ENCODE results near the gene SDC1. TPM values are rescaled to one million over a fixed set of nuclear protein-coding genes. Genes with fewer than 3 reads are reported as not detected.

Gene SDC1
- total RNA-seq, 6 experiments from 2014 or later: 92.1 to 141 (median 133) TPM

DNA sequence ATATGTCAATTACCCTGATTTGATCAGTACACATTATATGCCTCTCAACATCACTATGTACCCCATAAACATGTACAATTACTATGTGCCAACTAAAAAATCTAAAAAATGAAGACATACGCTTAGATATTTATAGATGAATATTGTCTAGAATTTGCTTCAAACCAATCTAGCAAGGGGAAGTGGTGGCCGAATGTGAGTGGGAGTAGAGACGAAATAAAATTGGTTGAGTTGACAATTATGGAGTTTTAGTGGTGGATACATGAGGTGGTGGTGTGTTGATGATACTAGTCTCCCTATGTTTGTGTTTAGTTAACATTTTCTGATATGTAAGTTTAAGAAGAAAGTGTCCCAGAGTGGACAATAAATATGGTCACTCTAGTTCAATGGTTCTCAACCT is 49.0 kb downstream of the SDC1 start:
- Mint-ChIP-seq H3K27me3 (ENCODE audit: insufficient read depth) (peaks cover 4% of the 10 kb centered on the region), H3K36me3 (ENCODE audit: low read depth) (no peaks in the 10 kb centered on the region), H3K4me1 (ENCODE audit: low read depth) (no peaks in the 10 kb centered on the region), H3K9me3 (no peaks in the 10 kb centered on the region), H3K27ac (no peak overlapping the region), H3K4me3 (no peak overlapping the region)
- no peak for DNase-seq
- no peak for TF ChIP-seq CTCF (IDR thresholded peaks at IDR 0.05)

- Mint-ChIP-seq H3K9me3 (no peaks in the 10 kb centered on the region), H3K4me3 (no peak overlapping the region), H3K4me1 (ENCODE audit: low read depth) (no peaks in the 10 kb centered on the region), H3K36me3 (ENCODE audit: low read depth) (no peaks in the 10 kb centered on the region), H3K27me3 (ENCODE audit: insufficient read depth) (peaks cover 4% of the 10 kb centered on the region), H3K27ac (no peak overlapping the region)
- DNase-seq: no peak
- no peak for TF ChIP-seq CTCF (IDR thresholded peaks at IDR 0.05)
Observed at GRCh38 chr2:20175267-20175666, 49.7 kb downstream of the SDC1 start.

- H3K9me3 Mint-ChIP-seq: no peaks in the 10 kb centered on the region
- H3K27me3 Mint-ChIP-seq (ENCODE audit: insufficient read depth): peaks cover 4% of the 10 kb centered on the region
- no peak overlapping the region for H3K27ac Mint-ChIP-seq
- no peak for DNase-seq
- H3K4me1 Mint-ChIP-seq (ENCODE audit: low read depth): no peaks in the 10 kb centered on the region
- no peak for TF ChIP-seq CTCF (IDR thresholded peaks at IDR 0.05)
- no peaks in the 10 kb centered on the region for H3K36me3 Mint-ChIP-seq (ENCODE audit: low read depth)
- H3K4me3 Mint-ChIP-seq: no peak overlapping the region
Observed at GRCh38 chr2:20174410-20174809, 50.5 kb downstream of the SDC1 start.

DNA sequence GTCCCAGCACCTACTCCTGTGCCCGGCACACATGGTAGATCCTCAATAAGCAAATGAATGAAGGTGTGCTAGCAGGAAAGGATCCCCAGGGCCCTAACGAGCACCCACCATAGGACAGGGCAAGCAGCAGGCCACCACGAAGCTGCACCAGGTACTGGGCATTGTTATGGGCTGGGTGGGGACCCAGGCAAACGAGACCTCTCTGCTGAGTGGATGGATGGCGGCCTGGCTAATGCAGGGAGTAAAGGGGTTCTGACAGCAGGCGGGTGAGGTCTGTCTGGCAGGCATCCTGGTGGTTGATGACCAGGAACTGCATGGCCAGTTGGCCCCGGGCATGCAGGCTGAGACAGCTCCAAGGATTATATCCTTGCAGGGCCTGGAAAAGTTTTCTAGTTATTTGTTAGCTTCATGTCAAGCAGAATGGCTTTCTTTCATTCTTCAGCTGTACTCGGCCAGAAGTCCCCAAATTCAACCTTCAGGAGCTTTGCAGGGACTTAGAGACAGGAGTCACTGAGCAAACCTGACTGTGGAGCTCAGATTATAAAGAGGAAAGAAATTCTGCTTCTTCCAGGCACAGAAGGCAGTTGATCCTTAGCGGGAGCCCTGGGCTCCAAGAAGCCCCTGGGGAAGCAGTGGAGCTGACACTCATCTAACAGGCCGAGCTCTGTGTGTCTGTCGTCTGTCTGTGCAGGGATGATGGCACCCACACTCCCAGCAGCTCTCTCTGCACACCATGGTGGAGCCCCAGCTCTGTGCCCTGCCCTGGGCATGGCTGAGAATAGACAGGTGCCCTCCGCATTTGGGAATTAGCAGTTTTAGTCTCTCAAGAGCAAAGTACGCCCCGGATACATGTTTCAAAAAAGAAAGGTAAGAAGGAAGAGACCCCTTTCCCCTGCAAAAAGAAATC is 51.2 kb downstream of the SDC1 start:
- Mint-ChIP-seq H3K36me3 (ENCODE audit: low read depth) (no peaks in the 10 kb centered on the region), H3K27ac (no peak overlapping the region), H3K4me3 (no peak overlapping the region), H3K9me3 (no peaks in the 10 kb centered on the region), H3K27me3 (ENCODE audit: insufficient read depth) (peaks cover 3% of the 10 kb centered on the region), H3K4me1 (ENCODE audit: low read depth) (no peaks in the 10 kb centered on the region)
- no peak for TF ChIP-seq CTCF (IDR thresholded peaks at IDR 0.05)
- DNase-seq: no peak

DNA sequence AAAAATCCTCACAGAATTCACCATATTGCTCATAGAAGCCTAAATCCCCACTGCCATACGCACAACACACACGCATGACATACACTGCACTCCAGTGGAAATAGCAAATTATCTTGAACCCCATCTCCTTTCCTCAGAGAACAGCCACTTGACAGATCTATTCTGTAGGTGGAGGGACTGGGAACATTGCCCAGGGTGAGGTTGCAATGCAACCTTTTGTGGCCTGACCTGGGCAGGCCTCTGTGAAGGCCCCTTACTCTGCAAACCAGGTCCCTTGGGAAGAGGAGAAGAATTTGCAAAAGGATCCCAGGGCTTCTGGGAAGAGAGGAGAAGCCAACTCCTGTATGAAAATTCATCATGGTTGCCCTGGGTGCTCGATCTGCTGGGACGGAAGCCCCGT is 51.9 kb downstream of the SDC1 start:
- H3K36me3 Mint-ChIP-seq (ENCODE audit: low read depth): no peaks in the 10 kb centered on the region
- H3K27me3 Mint-ChIP-seq (ENCODE audit: insufficient read depth): peaks cover 3% of the 10 kb centered on the region
- H3K4me1 Mint-ChIP-seq (ENCODE audit: low read depth): no peaks in the 10 kb centered on the region
- H3K27ac Mint-ChIP-seq: no peak overlapping the region
- TF ChIP-seq CTCF (IDR thresholded peaks at IDR 0.05): no peak
- DNase-seq: no peak
- no peak overlapping the region for H3K4me3 Mint-ChIP-seq
- no peaks in the 10 kb centered on the region for H3K9me3 Mint-ChIP-seq
